PFSK-1 (cell line): ENCODE data around the gene GPR26.

Experiments used
- REST ChIP-seq, 2 experiments: IDR thresholded peaks; 2 replicates each; pipeline versions ENCODE4 v1.6.1 to v1.8.0; 2011 to 2012; ENCODE audit warnings: low read depth in 2 of 2, low read length in 2 of 2, control low read depth in 1 of 2, inconsistent platforms in 1 of 2, mild to moderate bottlenecking in 1 of 2, moderate library complexity in 1 of 2; ENCODE audit not compliant: insufficient read depth in 1 of 2
- SIN3A ChIP-seq: IDR thresholded peaks from 2 replicates; pipeline ENCODE4 v1.6.1; 2012; ENCODE audit warnings: mild to moderate bottlenecking, low read length, moderate library complexity, borderline replicate concordance; ENCODE audit not compliant: insufficient read depth

GRCh38 chr10:123636598-123637325 is 29.4 kb upstream of the GPR26 start:
- no peak for TF ChIP-seq SIN3A
- no peak for TF ChIP-seq REST (IDR thresholded peaks at IDR 0.05; ENCODE audit: insufficient read depth in 1 of 2, low read depth in 2 of 2, low read length in 2 of 2)
